ENCODE results near the gene CD1C.
"Not testable (repeated sequence)": the region's sequence is repeated elsewhere in the genome, so short reads cannot be mapped to it uniquely, and the experiment has no call there.

Gene CD1C

DNA sequence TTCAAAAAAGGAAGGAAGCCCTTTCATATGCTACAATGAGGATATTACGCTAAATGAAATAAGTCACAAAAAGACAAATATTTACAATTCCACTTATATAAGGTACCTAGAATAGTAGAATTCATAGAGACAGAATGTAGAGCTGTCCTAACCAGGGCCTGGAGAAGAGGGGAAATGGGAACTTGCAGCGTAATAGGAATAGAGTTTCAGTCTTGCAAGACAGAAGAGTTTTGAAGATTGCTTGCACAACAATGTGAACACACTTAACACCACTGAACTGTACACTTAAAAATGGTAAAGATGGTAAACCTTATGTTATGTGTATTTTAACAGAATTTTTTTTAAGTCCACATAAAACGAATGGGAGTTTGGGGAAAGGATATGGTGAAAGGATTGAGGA lies 38.7 kb downstream of the CD1C start:
- DNase-seq (ENCODE audit: low read depth in 2 of 2): no peak

DNA sequence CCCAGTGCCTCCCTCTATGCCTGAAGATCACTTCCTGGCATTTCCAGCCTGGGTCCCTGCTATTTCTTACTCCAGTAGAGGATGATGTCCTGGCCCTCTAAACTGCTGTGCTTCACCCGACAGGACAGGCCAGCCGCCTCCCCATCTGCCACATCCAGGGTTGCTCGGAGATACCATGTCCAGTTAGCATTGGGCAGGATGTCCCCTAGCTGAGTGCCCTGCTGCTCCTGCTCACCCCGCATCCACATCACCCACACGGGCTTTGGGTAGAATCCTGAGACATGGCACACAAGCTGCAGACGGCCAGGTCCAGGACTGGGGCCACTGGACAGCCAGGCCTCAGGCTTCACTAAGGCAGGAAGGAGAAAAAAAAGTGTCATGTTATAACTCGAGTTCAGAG lies 39.6 kb downstream of the CD1C start:
- no peak for DNase-seq (ENCODE audit: low read depth in 2 of 2)

- DNase-seq (ENCODE audit: low read depth in 2 of 2): no peak
These were observed 40.0 kb downstream of the CD1C start for GRCh38 chr1:158329733-158330132.

- DNase-seq (ENCODE audit: low read depth in 2 of 2): no peak
These were observed 40.8 kb downstream of the CD1C start for GRCh38 chr1:158330391-158331105.

DNA sequence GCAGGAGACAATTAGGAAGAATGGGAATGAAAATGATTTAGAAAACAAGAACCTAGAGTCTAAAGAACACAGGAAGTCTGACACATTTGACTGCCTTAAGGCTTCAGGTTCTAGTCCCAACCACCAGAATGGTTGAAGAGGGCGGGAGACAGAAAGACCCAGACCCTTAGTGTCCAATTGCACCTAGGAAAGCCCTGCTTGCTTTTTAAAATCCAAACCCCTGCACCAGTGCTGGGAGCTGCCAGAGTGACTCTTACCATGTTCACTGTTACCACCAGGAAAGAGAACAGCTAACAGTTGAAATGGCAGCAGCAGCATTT lies 41.3 kb downstream of the CD1C start:
- DNase-seq (ENCODE audit: low read depth in 2 of 2): no peak

GRCh38 chr1:158331481-158332150 lies 41.9 kb downstream of the CD1C start, which contains the start of gene CD1B:
Gene CD1B (minus strand): TSS chr1:158331531. CDS start chr1:158331423, 108 bp downstream.
- DNase-seq (ENCODE audit: low read depth in 2 of 2): no peak

GRCh38 chr1:158333405-158334155 lies 43.9 kb downstream of the CD1C start:
- no peak for DNase-seq (ENCODE audit: low read depth in 2 of 2)

- no peak for DNase-seq (ENCODE audit: low read depth in 2 of 2)
These were observed 44.9 kb downstream of the CD1C start for GRCh38 chr1:158334526-158335212.

DNA sequence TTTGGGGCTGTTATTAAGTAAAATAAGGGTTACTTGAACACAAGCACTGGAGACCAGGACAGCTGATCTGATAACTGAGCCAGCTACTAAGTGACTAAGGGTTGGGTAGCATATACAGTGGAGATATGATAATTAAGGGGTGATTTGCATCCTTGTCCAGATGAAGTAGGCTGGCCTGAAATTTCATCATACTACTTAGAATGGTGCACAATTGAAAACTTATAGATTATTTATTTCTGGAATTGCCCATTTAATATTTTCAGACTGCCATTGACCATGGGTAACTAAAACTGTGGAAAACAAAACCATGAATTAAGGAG lies 45.5 kb downstream of the CD1C start:
- DNase-seq (ENCODE audit: low read depth in 2 of 2): no peak

DNA sequence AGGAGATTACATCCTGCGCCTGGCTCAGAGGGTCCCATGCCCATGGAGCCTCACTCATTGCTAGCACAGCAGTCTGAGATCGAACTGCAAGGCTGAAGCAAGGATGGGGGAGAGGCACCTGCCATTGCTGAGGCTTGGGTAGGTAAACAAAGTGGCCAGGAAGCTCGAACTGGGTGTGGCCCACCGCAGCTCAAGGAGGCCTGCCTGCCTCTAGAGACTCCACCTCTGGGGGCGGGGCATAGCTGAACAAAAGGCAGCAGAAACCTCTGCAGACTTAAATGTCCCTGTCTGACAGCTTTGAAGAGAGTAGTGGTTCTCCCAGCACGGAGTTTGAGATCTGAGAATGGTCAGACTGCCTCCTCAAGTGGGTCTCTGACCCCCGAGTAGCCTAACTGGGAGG lies 46.7 kb downstream of the CD1C start:
- not testable (repeated sequence) for DNase-seq (ENCODE audit: low read depth in 2 of 2)
